GDM1 (cell line): Measurements from ENCODE around the gene PPP1R13L.

ENCODE experiments used
- DNase-seq: peaks from one replicate; lab custom pipeline; 2025; lab: John Stamatoyannopoulos, UW

PPP1R13L gene

GRCh38 chr19:45406226-45407090 lies 1.6 kb upstream of the PPP1R13L start, which contains the start of gene POLR1G:
Gene POLR1G (plus strand): TSS chr19:45406644. CDS start chr19:45406697, 53 bp downstream.
- peak; percentile 77 for DNase-seq

- peak; percentile 77 for DNase-seq
Observed at GRCh38 chr19:45405435-45406225, 761 bp upstream of the PPP1R13L start.

GRCh38 chr19:45403781-45404556 lies 900 bp downstream of the PPP1R13L start:
- DNase-seq, result no peak

GRCh38 chr19:45403272-45403671 lies 1.6 kb downstream of the PPP1R13L start:
- no peak for DNase-seq

GRCh38 chr19:45402298-45403061 lies 2.4 kb downstream of the PPP1R13L start:
- DNase-seq, result no peak

- DNase-seq, result no peak
Observed at GRCh38 chr19:45401815-45402214, 3.1 kb downstream of the PPP1R13L start.

GRCh38 chr19:45400192-45400591 lies 4.7 kb downstream of the PPP1R13L start:
- DNase-seq, result no peak

- DNase-seq, result no peak
Observed at GRCh38 chr19:45395821-45396617, 8.8 kb downstream of the PPP1R13L start.

GRCh38 chr19:45391871-45392665 lies 12.8 kb downstream of the PPP1R13L start:
- DNase-seq, result no peak

- DNase-seq, result no peak
Observed at GRCh38 chr19:45391346-45391745, 13.5 kb downstream of the PPP1R13L start.

- DNase-seq, result no peak
Observed at GRCh38 chr19:45385392-45386221, 19.3 kb downstream of the PPP1R13L start.

GRCh38 chr19:45382426-45382825 lies 22.4 kb downstream of the PPP1R13L start:
- DNase-seq, result no peak

GRCh38 chr19:45380107-45380506 lies 24.8 kb downstream of the PPP1R13L start:
- DNase-seq, result no peak

GRCh38 chr19:45376045-45376724 lies 28.7 kb downstream of the PPP1R13L start:
- no peak for DNase-seq

GRCh38 chr19:45370410-45371204 lies 34.3 kb downstream of the PPP1R13L start, which contains the start of gene ERCC2:
Gene ERCC2 (minus strand): TSS chr19:45370573. CDS start chr19:45370540, 33 bp downstream.
- peak; percentile 97 for DNase-seq

- DNase-seq, result no peak
Observed at GRCh38 chr19:45368737-45369340, 36.0 kb downstream of the PPP1R13L start.

GRCh38 chr19:45368127-45368526 lies 36.7 kb downstream of the PPP1R13L start:
- no peak for DNase-seq
